ENCODE measurements around the gene HPCAL1. TPM values are rescaled to one million over a fixed set of nuclear protein-coding genes. Genes with fewer than 3 reads are reported as not detected.

The HPCAL1 gene
- total and polyA plus RNA-seq, 10 of the 15 experiments (the other 5 are each of a cell fraction or from before 2014, with no cell fraction given), result 0.40 to 12.8 (median 7.9) TPM

GRCh38 chr2:10369269-10370255 is 66.9 kb downstream of the HPCAL1 start:
- intact Hi-C loops (cut with micrococcal nuclease; ENCODE audit: unreplicated experiment), result no loop called here
- Histone ChIP-seq H3K79me2 (ENCODE audit: control insufficient read depth, insufficient read depth, low read length) (no peaks in the 10 kb centered on the region), H3K9ac (ENCODE audit: control insufficient read depth, insufficient read depth, low read length) (no peak overlapping the region), H3K4me2 (ENCODE audit: control insufficient read depth, insufficient read depth) (no peak overlapping the region), H3K27ac (ENCODE audit: control insufficient read depth, insufficient read depth) (no peak overlapping the region), H3K36me3 (ENCODE audit: control insufficient read depth in 2 of 2, insufficient read depth in 2 of 2, low read length in 1 of 2) (no peaks in the 10 kb centered on the region), H3K9me3 (replicated peaks; ENCODE audit: control insufficient read depth, insufficient read depth, low read length) (no peaks in the 10 kb centered on the region), H3K4me1 (ENCODE audit: control insufficient read depth, insufficient read depth, low read length) (no peaks in the 10 kb centered on the region), H3K4me3 (no peak overlapping the region), H2AFZ (ENCODE audit: control insufficient read depth, low read depth, low read length) (no peak overlapping the region), H4K20me1 (ENCODE audit: control insufficient read depth, insufficient read depth) (no peaks in the 10 kb centered on the region), H3K27me3 (replicated peaks in 1 of 2; ENCODE audit: control insufficient read depth in 2 of 2, insufficient read depth in 2 of 2, low read length in 1 of 2) (no peaks in the 10 kb centered on the region)
- DNase-seq (ENCODE audit: low read depth, low spot score) (no peak), FAIRE-seq (no peak), ATAC-seq (no peak)
- no TSS peak for BruUV-seq (replicated peaks)
- ChIA-PET RAD21 (ENCODE audit: unreplicated experiment) (no interaction called here), POLR2A (no interaction called here), SMC1A (ENCODE audit: uncharacterized antibody, unreplicated experiment) (interaction anchor here (1.7 kb wide), 1 partner anchor 39 kb away, joined by 5 read pairs; no protein-coding TSS in a partner anchor), CTCF (no interaction called here)
- 44% methylated on average over 14 of the region's 14 CpGs for WGBS (ENCODE audit: insufficient coverage, insufficient replicate concordance, low lambda C conversion rate, missing lambda C conversion rate)
- in situ Hi-C loops (cut with MboI), result no loop called here
- TF ChIP-seq ZSCAN29 (IDR thresholded peaks at IDR 0.05) (no peak), CTCF (IDR thresholded peaks at IDR 0.05 in 2 of 3, conservative IDR thresholded peaks at IDR 0.05 in 1 of 3; ENCODE audit: control insufficient read depth in 2 of 3, extremely low read depth in 1 of 3, insufficient read depth in 1 of 3, low read depth in 3 of 3, low read length in 3 of 3) (no peak), ZNF592 (IDR thresholded peaks at IDR 0.05) (no peak), KLF5 (IDR thresholded peaks at IDR 0.05; ENCODE audit: partially characterized antibody) (no peak), RELA (IDR thresholded peaks at IDR 0.05; ENCODE audit: borderline replicate concordance, partially characterized antibody) (no peak), SUPT20H (IDR thresholded peaks at IDR 0.05; ENCODE audit: borderline replicate concordance, control insufficient read depth, low read depth, low read length) (no peak), E2F4 (IDR thresholded peaks at IDR 0.05; ENCODE audit: low read depth, low read length) (no peak), ZBTB40 (IDR thresholded peaks at IDR 0.05; ENCODE audit: borderline replicate concordance) (no peak), MXI1 (IDR thresholded peaks at IDR 0.05; ENCODE audit: low read depth, low read length) (no peak), YY1 (IDR thresholded peaks at IDR 0.05; ENCODE audit: low read depth, low read length) (no peak)
